ENCODE measurements around the gene ATG10. TPM values are rescaled to one million over a fixed set of nuclear protein-coding genes. Genes with fewer than 3 reads are reported as not detected.

ATG10 gene
- total and polyA plus RNA-seq, 2 donors (not counting 1 experiment from before 2014, with no cell fraction given) = 1.6 to 11.6 TPM

GRCh38 chr5:82276800-82277612 is 305.2 kb downstream of the ATG10 start:
- Mint-ChIP-seq H3K27me3 (no peaks in the 10 kb centered on the region), H3K27ac (peak overlapping the region; percentile 94), H3K9me3 (ENCODE audit: insufficient read depth) (no peaks in the 10 kb centered on the region), H3K4me1 (peaks cover 45% of the 10 kb centered on the region), H3K4me3 (peak overlapping the region; percentile 91)
- Histone ChIP-seq H3K9ac (ENCODE audit: low read length) (peak overlapping the region; percentile 94), H4K20me1 (ENCODE audit: control insufficient read depth, insufficient read depth, low read length, poor library complexity, severe bottlenecking) (peaks cover 6% of the 10 kb centered on the region), H3K4me2 (replicated peaks; ENCODE audit: low read depth, low read length, poor library complexity, severe bottlenecking) (peak overlapping the region; percentile 82), H3K4me1 (ENCODE audit: control insufficient read depth in 2 of 2, insufficient read depth in 2 of 2, low read length in 2 of 2) (peaks cover 34% of the 10 kb centered on the region in 2 donors), H3K4me3 (ENCODE audit: control extremely low read depth in 1 of 5, extremely low read depth in 1 of 5, insufficient read depth in 1 of 5, low read depth in 2 of 5, low read length in 4 of 5) (peak overlapping the region; percentile 80 to 98 (median 90)), H3K27ac (ENCODE audit: low read length in 2 of 2) (peak overlapping the region; percentile 82 to 89), H3K36me3 (replicated peaks in 1 of 2; ENCODE audit: control extremely low read depth in 1 of 2, control insufficient read depth in 1 of 2, extremely low read depth in 1 of 2, insufficient read depth in 2 of 2, low read length in 1 of 2) (peaks cover 5 to 29% of the 10 kb centered on the region in 2 experiments), H3K79me2 (ENCODE audit: control insufficient read depth, insufficient read depth, low read length) (peaks cover 30% of the 10 kb centered on the region), H3K27me3 (replicated peaks in 1 of 4; ENCODE audit: control extremely low read depth in 1 of 4, control insufficient read depth in 3 of 4, insufficient read depth in 4 of 4, low read length in 3 of 4) (no peaks in the 10 kb centered on the region), H3K9me3 (ENCODE audit: control extremely low read depth in 1 of 3, control insufficient read depth in 2 of 3, insufficient read depth in 1 of 3, low read length in 2 of 3) (no peaks in the 10 kb centered on the region), H2AFZ (ENCODE audit: insufficient read depth, low read depth, low read length, poor library complexity, severe bottlenecking) (no peak overlapping the region)
- no peak for TF ChIP-seq EZH2 (IDR thresholded peaks at IDR 0.05; ENCODE audit: borderline replicate concordance, insufficient read depth, low read depth, low read length, poor library complexity, severe bottlenecking)
- TF ChIP-seq, protein P1, sequence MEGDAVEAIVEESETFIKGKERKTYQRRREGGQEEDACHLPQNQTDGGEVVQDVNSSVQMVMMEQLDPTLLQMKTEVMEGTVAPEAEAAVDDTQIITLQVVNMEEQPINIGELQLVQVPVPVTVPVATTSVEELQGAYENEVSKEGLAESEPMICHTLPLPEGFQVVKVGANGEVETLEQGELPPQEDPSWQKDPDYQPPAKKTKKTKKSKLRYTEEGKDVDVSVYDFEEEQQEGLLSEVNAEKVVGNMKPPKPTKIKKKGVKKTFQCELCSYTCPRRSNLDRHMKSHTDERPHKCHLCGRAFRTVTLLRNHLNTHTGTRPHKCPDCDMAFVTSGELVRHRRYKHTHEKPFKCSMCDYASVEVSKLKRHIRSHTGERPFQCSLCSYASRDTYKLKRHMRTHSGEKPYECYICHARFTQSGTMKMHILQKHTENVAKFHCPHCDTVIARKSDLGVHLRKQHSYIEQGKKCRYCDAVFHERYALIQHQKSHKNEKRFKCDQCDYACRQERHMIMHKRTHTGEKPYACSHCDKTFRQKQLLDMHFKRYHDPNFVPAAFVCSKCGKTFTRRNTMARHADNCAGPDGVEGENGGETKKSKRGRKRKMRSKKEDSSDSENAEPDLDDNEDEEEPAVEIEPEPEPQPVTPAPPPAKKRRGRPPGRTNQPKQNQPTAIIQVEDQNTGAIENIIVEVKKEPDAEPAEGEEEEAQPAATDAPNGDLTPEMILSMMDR (IDR thresholded peaks at IDR 0.05) = no peak
- POLR2A ChIA-PET = interaction anchor here (0.6 to 0.9 kb wide), 3 partner anchors 150 to 526 kb away, joined by 3 to 7 read pairs (median 4); partner anchors contain the start of gene SSBP2
- WGBS (ENCODE audit: insufficient coverage) = 30% methylated on average over 4 of the region's 11 CpGs
- CTCF ChIA-PET = no interaction called here
- intact Hi-C loops (cut with micrococcal nuclease) = loop anchor here (5.0 to 10.0 kb wide), 3 partner anchors 110 to 1625 kb away; partner anchors contain the start of genes DHFR and MSH3
- ATAC-seq (ENCODE audit: low read depth) = no peak
- no peak for DNase-seq

DNA sequence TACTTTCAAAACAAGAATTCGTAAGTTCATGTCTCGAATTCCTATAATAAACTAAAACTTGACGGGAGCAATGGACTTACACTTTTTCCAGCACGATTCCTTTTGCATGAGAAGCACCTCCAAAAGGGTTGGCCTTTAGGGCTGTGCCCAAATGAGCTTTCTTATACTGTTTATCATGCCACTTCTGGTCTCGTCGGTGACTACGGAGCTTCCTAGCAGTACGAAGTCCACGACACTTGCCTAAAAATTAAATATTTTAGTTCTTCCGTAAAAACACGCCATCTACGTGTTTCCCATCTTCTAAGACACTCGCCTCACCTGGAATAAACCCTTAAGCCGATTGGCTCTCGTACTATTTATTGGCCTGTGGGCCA is 305.8 kb downstream of the ATG10 start:
- DNase-seq (no peak), ATAC-seq (ENCODE audit: low read depth) (no peak)
- TF ChIP-seq EZH2 (IDR thresholded peaks at IDR 0.05; ENCODE audit: borderline replicate concordance, insufficient read depth, low read depth, low read length, poor library complexity, severe bottlenecking) = no peak
- TF ChIP-seq, protein P1 (IDR thresholded peaks at IDR 0.05) = no peak
- peak overlapping the region; percentile 82 to 89 for H3K27ac ChIP-seq (ENCODE audit: low read length in 2 of 2)
- H3K4me2 ChIP-seq (replicated peaks; ENCODE audit: low read depth, low read length, poor library complexity, severe bottlenecking) = peak overlapping the region; percentile 82
- Mint-ChIP-seq H3K4me1 (peaks cover 42% of the 10 kb centered on the region), H3K27me3 (no peaks in the 10 kb centered on the region), H3K4me3 (peak overlapping the region; percentile 91), H3K9me3 (ENCODE audit: insufficient read depth) (no peaks in the 10 kb centered on the region), H3K27ac (peak overlapping the region; percentile 94)
- H3K36me3 ChIP-seq (replicated peaks in 1 of 2; ENCODE audit: control extremely low read depth in 1 of 2, control insufficient read depth in 1 of 2, extremely low read depth in 1 of 2, insufficient read depth in 2 of 2, low read length in 1 of 2) = peaks cover 5 to 29% of the 10 kb centered on the region in 2 experiments
- peaks cover 33 to 34% of the 10 kb centered on the region in 2 donors for H3K4me1 ChIP-seq (ENCODE audit: control insufficient read depth in 2 of 2, insufficient read depth in 2 of 2, low read length in 2 of 2)
- intact Hi-C loops (cut with micrococcal nuclease) = loop anchor here (5.0 to 10.0 kb wide), 3 partner anchors 110 to 1625 kb away; partner anchors contain the start of genes DHFR and MSH3
- peak overlapping the region; percentile 80 to 98 (median 90) for H3K4me3 ChIP-seq (ENCODE audit: control extremely low read depth in 1 of 5, extremely low read depth in 1 of 5, insufficient read depth in 1 of 5, low read depth in 2 of 5, low read length in 4 of 5)
- H3K9ac ChIP-seq (ENCODE audit: low read length) = peak overlapping the region; percentile 94
- 3% methylated on average over 15 of the region's 15 CpGs for WGBS (ENCODE audit: insufficient coverage)
- H2AFZ ChIP-seq (ENCODE audit: insufficient read depth, low read depth, low read length, poor library complexity, severe bottlenecking) = peak overlapping the region; percentile 82
- no peaks in the 10 kb centered on the region for H3K9me3 ChIP-seq (ENCODE audit: control extremely low read depth in 1 of 3, control insufficient read depth in 2 of 3, insufficient read depth in 1 of 3, low read length in 2 of 3)
- POLR2A ChIA-PET = interaction anchor here (0.9 to 1.0 kb wide), 2 partner anchors 368 to 426 kb away, joined by 3 to 7 read pairs; no protein-coding TSS in a partner anchor
- H3K79me2 ChIP-seq (ENCODE audit: control insufficient read depth, insufficient read depth, low read length) = peaks cover 30% of the 10 kb centered on the region
- H3K27me3 ChIP-seq (replicated peaks in 1 of 4; ENCODE audit: control extremely low read depth in 1 of 4, control insufficient read depth in 3 of 4, insufficient read depth in 4 of 4, low read length in 3 of 4) = no peaks in the 10 kb centered on the region
- H4K20me1 ChIP-seq (ENCODE audit: control insufficient read depth, insufficient read depth, low read length, poor library complexity, severe bottlenecking) = peaks cover 6% of the 10 kb centered on the region
- CTCF ChIA-PET = interaction anchor here (1.8 kb wide), 1 partner anchor 18 kb away, joined by 7 read pairs; no protein-coding TSS in a partner anchor
